HFFc6 (cell line): ENCODE data around the gene MFAP1. TPM values are rescaled to one million over a fixed set of nuclear protein-coding genes. Genes with fewer than 3 reads are reported as not detected.
A peak's percentile ranks its signal among the peaks of the same experiment; 100 is the strongest.
"Not testable (repeated sequence)": the region's sequence is repeated elsewhere in the genome, so short reads cannot be mapped to it uniquely, and the experiment has no call there.

ENCODE experiments used
- DNase-seq: peaks from one replicate; pipeline ENCODE4 v3.0.0-alpha.2; 2018
- H3K27ac Mint-ChIP-seq: 2 replicates; pipeline ENCODE4 v1.8.0; 2020; ENCODE audit warnings: mild to moderate bottlenecking, mixed read lengths
- H3K27me3 Mint-ChIP-seq: 2 replicates; pipeline ENCODE4 v1.8.0; 2021; ENCODE audit warnings: mild to moderate bottlenecking, moderate library complexity, mixed read lengths; ENCODE audit not compliant: insufficient read depth
- H3K36me3 Mint-ChIP-seq: 2 replicates; pipeline ENCODE4 v1.8.0; 2021; ENCODE audit warnings: low read depth, mixed read lengths
- H3K4me1 Mint-ChIP-seq: 2 replicates; pipeline ENCODE4 v1.8.0; 2020; ENCODE audit warnings: low read depth, mixed read lengths
- H3K4me3 Mint-ChIP-seq: 2 replicates; pipeline ENCODE4 v1.8.0; 2020; ENCODE audit warnings: mild to moderate bottlenecking, moderate library complexity, mixed read lengths
- H3K9me3 Mint-ChIP-seq: 2 replicates; pipeline ENCODE4 v1.8.0; 2020; ENCODE audit warnings: mild to moderate bottlenecking, mixed read lengths
- CTCF ChIP-seq: fragments of 200-600 bp; sonication (generic); IDR thresholded peaks from 2 replicates; pipeline ENCODE4 v1.5.0; 2021; ENCODE audit warnings: antibody characterized with exemption, mild to moderate bottlenecking
- total RNA-seq, 6 experiments: library from RNA; stranded (reverse); fragmentation: NEBNext Ultra II Directional; extraction: Animal tissue kit (Norgen Biotek cat#: 25700); gene quantifications; 2 replicates in 1 of 6; 3 replicates in 5 of 6; pipeline ENCODE4 v1.2.3, GENCODE V29; 2021

The MFAP1 gene
- total RNA-seq, 6 experiments from 2014 or later: 25.3 to 30.4 (median 27.3) TPM

GRCh38 chr15:43826029-43826507 lies 1.6 kb upstream of the MFAP1 start:
- no peak for DNase-seq
- Mint-ChIP-seq H3K27ac (peak overlapping the region; percentile 82; the same call in 1 of the 2 replicates), H3K27me3 (no peaks in the 10 kb centered on the region; the same call in none of the 2 replicates), H3K4me1 (peaks cover 43% of the 10 kb centered on the region), H3K4me3 (peak overlapping the region; percentile 87), H3K36me3 (peaks cover 18% of the 10 kb centered on the region), H3K9me3 (peaks cover 4% of the 10 kb centered on the region)
- TF ChIP-seq CTCF: no peak

- not testable (repeated sequence) for H3K9me3 Mint-ChIP-seq
- H3K36me3 Mint-ChIP-seq: peaks cover 18% of the 10 kb centered on the region
These were observed 815 bp upstream of the MFAP1 start for GRCh38 chr15:43825305-43825704.

GRCh38 chr15:43821505-43821904 lies 3.0 kb downstream of the MFAP1 start:
- Mint-ChIP-seq H3K9me3 (peaks cover 4% of the 10 kb centered on the region), H3K4me1 (peaks cover 17% of the 10 kb centered on the region), H3K4me3 (no peak overlapping the region), H3K27ac (peak overlapping the region; percentile 17; the same call in 1 of the 2 replicates), H3K27me3 (no peaks in the 10 kb centered on the region; the same call in none of the 2 replicates), H3K36me3 (peaks cover 14% of the 10 kb centered on the region)
- TF ChIP-seq CTCF: no peak
- no peak for DNase-seq

More at GRCh38 chr15:43825305-43825704, 815 bp upstream of the MFAP1 start:
- not testable (repeated sequence) for DNase-seq, H3K27me3 Mint-ChIP-seq, H3K27ac Mint-ChIP-seq, H3K4me3 Mint-ChIP-seq
- peaks cover 43% of the 10 kb centered on the region for H3K4me1 Mint-ChIP-seq

- H3K36me3 Mint-ChIP-seq: peaks cover 32% of the 10 kb centered on the region
- H3K27ac Mint-ChIP-seq, H3K4me3 Mint-ChIP-seq, DNase-seq, H3K9me3 Mint-ChIP-seq, H3K27me3 Mint-ChIP-seq, H3K4me1 Mint-ChIP-seq: not testable (repeated sequence)
These were observed 9.4 kb downstream of the MFAP1 start for GRCh38 chr15:43815064-43815463.

- peaks cover 49% of the 10 kb centered on the region for H3K36me3 Mint-ChIP-seq
These were observed 15.4 kb downstream of the MFAP1 start for GRCh38 chr15:43808960-43809678.

GRCh38 chr15:43808435-43808950 lies 16.0 kb downstream of the MFAP1 start:
- H3K27ac Mint-ChIP-seq: no peak overlapping the region
- H3K4me3 Mint-ChIP-seq: no peak overlapping the region
- TF ChIP-seq CTCF: no peak
- peaks cover 4% of the 10 kb centered on the region; the same call in 1 of the 2 replicates for H3K4me1 Mint-ChIP-seq
- no peak for DNase-seq
- H3K36me3 Mint-ChIP-seq: peaks cover 51% of the 10 kb centered on the region
- no peaks in the 10 kb centered on the region; the same call in 1 of the 2 replicates for H3K27me3 Mint-ChIP-seq
- no peaks in the 10 kb centered on the region for H3K9me3 Mint-ChIP-seq

More at GRCh38 chr15:43808960-43809678, 15.4 kb downstream of the MFAP1 start:
- Mint-ChIP-seq H3K27me3 (no peaks in the 10 kb centered on the region; the same call in 1 of the 2 replicates), H3K4me3 (no peak overlapping the region), H3K27ac (no peak overlapping the region), H3K4me1 (peaks cover 4% of the 10 kb centered on the region; the same call in 1 of the 2 replicates), H3K9me3 (no peaks in the 10 kb centered on the region)
- DNase-seq: no peak
- TF ChIP-seq CTCF: no peak

GRCh38 chr15:43802676-43803075 lies 21.8 kb downstream of the MFAP1 start:
- peaks cover 11% of the 10 kb centered on the region for H3K27me3 Mint-ChIP-seq
- H3K27ac Mint-ChIP-seq, DNase-seq, H3K4me3 Mint-ChIP-seq, H3K9me3 Mint-ChIP-seq: not testable (repeated sequence)
- peaks cover 30% of the 10 kb centered on the region for H3K4me1 Mint-ChIP-seq
- H3K36me3 Mint-ChIP-seq: peaks cover 66% of the 10 kb centered on the region
